Left lung (tissue), 10 donors: ENCODE results near the gene SLC6A19. TPM values are rescaled to one million over a fixed set of nuclear protein-coding genes. Genes with fewer than 3 reads are reported as not detected.

Experiments
- ATAC-seq: fragments of 200-7000 bp; cut with Tn5 transposase; one replicate; pipeline ENCODE4 v1.9.1; 2020; ENCODE audit warnings: moderate library complexity
- DNase-seq, 4 donors: peaks; one replicate each; pipeline ENCODE4 v3.0.0-alpha.2; 2013 to 2020
- H3K27ac ChIP-seq, 2 donors: fragments of 200-600 bp; sonication (generic) in 1 of 2; one replicate each; pipeline versions ENCODE4 v1.5.0 to v1.8.0; 2020 to 2021
- H3K27me3 ChIP-seq, 2 donors: fragments of 200-600 bp; sonication (generic) in 1 of 2; one replicate each; pipeline versions ENCODE4 v1.5.0 to v1.8.0; 2020 to 2021
- H3K36me3 ChIP-seq, 2 donors: fragments of 200-600 bp; sonication (generic) in 1 of 2; one replicate each; pipeline versions ENCODE4 v1.5.0 to v1.8.0; 2020 to 2021
- H3K4me1 ChIP-seq, 2 donors: fragments of 200-600 bp; one replicate each; pipeline ENCODE4 v1.8.0; 2021
- H3K4me3 ChIP-seq, 2 donors: fragments of 200-600 bp; sonication (generic) in 1 of 2; one replicate each; pipeline versions ENCODE4 v1.5.0 to v1.8.0; 2020 to 2021; ENCODE audit warnings: mild to moderate bottlenecking in 1 of 2
- H3K9me3 ChIP-seq, 2 donors: fragments of 200-600 bp; sonication (generic) in 1 of 2; one replicate each; pipeline versions ENCODE4 v1.5.0 to v1.8.0; 2020 to 2021
- CTCF ChIP-seq, 2 donors: fragments of 200-600 bp; sonication (generic) in 1 of 2; IDR thresholded peaks; one replicate each; pipeline versions ENCODE4 v1.5.0 to v1.8.0; 2021; ENCODE audit warnings: antibody characterized with exemption in 2 of 2
- intact Hi-C, 2 donors: fragments of 100-400 bp; cut with DNase I; formaldehyde crosslinking; loops; one replicate each; pipeline versions ENCODE4 v1.11.2 to v1.14.2; 2022
- polyA plus RNA-seq, 6 donors: library from polyadenylated mRNA; unstranded; fragments of 120-200 nt; gene quantifications; one replicate each; pipeline ENCODE4 v1.2.1, GENCODE V29; 2013; ENCODE audit not compliant: insufficient read length in 6 of 6
- total RNA-seq, 2 donors: library from RNA; stranded (reverse); fragmentation: NEBNext Ultra II Directional; extraction: Animal tissue kit (Norgen Biotek cat#: 25700); gene quantifications; one replicate each; pipeline ENCODE4 v1.2.1, GENCODE V29; 2021
- donor health status: DM: no; HTN: yes; CAD: no.
- donor health status: DM: no; HTN: no; CAD: no.

Gene SLC6A19
- total and polyA plus RNA-seq, 8 donors, result 0.04 to 0.54 (median 0.19) TPM; not detected in 2

GRCh38 chr5:1166370-1166769, 35.0 kb upstream of the SLC6A19 start:
- no peak for TF ChIP-seq CTCF (IDR thresholded peaks at IDR 0.05)
- no peaks in the 10 kb centered on the region for H3K9me3 ChIP-seq
- intact Hi-C loops, result loop anchor here (5.0 to 10.0 kb wide), 2 partner anchors 476 to 488 kb away; no protein-coding TSS in a partner anchor

DNA sequence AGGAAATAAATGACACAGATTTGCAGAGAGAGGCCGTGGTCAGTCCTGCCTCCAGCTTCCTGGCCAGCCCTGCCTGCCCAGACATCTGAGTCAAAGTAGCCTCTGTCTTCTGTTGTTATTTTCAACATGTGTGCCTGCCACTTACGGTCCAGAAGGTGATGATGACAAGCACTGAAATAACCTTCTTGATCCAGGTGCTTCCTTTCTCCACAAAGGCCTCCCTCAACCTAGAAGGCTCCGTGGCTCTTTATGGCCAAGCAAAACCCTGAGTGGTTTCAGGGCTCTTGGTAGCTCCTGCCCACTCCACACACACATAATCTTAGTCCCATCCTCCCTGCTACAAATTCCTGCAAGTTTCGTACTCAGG, 34.1 kb upstream of the SLC6A19 start:
- Histone ChIP-seq H3K27ac (no peak overlapping the region), H3K4me3 (no peak overlapping the region), H3K27me3 (peaks cover 0 to 8% of the 10 kb centered on the region in 2 donors), H3K4me1 (peaks cover 0 to 10% of the 10 kb centered on the region in 2 donors), H3K36me3 (no peaks in the 10 kb centered on the region), H3K9me3 (no peaks in the 10 kb centered on the region)
- DNase-seq (peak in 2 of 4 donors; percentile 6 to 10), ATAC-seq (no peak)
- no peak for TF ChIP-seq CTCF (IDR thresholded peaks at IDR 0.05)
- intact Hi-C loops, result loop anchor here (5.0 to 10.0 kb wide), 2 partner anchors 475 to 487 kb away; no protein-coding TSS in a partner anchor

More at GRCh38 chr5:1166370-1166769, 35.0 kb upstream of the SLC6A19 start:
- DNase-seq (no peak), ATAC-seq (no peak)
- H3K27me3 ChIP-seq, result peaks cover 0 to 8% of the 10 kb centered on the region in 2 donors
- no peaks in the 10 kb centered on the region for H3K36me3 ChIP-seq
- H3K4me1 ChIP-seq, result peaks cover 0 to 13% of the 10 kb centered on the region in 2 donors
- no peak overlapping the region for H3K27ac ChIP-seq
- H3K4me3 ChIP-seq, result no peak overlapping the region

- peak; percentile 46 to 83 (median 68) for DNase-seq
- Histone ChIP-seq H3K4me1 (peaks cover 0 to 10% of the 10 kb centered on the region in 2 donors), H3K27ac (no peak overlapping the region), H3K4me3 (no peak overlapping the region), H3K27me3 (peaks cover 0 to 8% of the 10 kb centered on the region in 2 donors), H3K36me3 (no peaks in the 10 kb centered on the region), H3K9me3 (no peaks in the 10 kb centered on the region)
- ATAC-seq, result peak; percentile 90
- intact Hi-C loops, result loop anchor here (5.0 to 10.0 kb wide), 2 partner anchors 474 to 487 kb away; no protein-coding TSS in a partner anchor
- peak; percentile 63 to 67 for TF ChIP-seq CTCF (IDR thresholded peaks at IDR 0.05)
Observed at GRCh38 chr5:1167728-1168709, 33.4 kb upstream of the SLC6A19 start.

- DNase-seq (peak in 2 of 4 donors; percentile 7 to 34), ATAC-seq (no peak)
- Histone ChIP-seq H3K27me3 (peaks cover 0 to 8% of the 10 kb centered on the region in 2 donors), H3K4me1 (peaks cover 0 to 10% of the 10 kb centered on the region in 2 donors), H3K9me3 (no peaks in the 10 kb centered on the region), H3K36me3 (no peaks in the 10 kb centered on the region), H3K27ac (no peak overlapping the region), H3K4me3 (no peak overlapping the region)
- intact Hi-C loops, result loop anchor here (5.0 to 10.0 kb wide), 2 partner anchors 474 to 486 kb away; no protein-coding TSS in a partner anchor
- no peak for TF ChIP-seq CTCF (IDR thresholded peaks at IDR 0.05)
Observed at GRCh38 chr5:1168796-1169195, 32.6 kb upstream of the SLC6A19 start.
